ENCODE data around the gene STAM2.
"Not testable (repeated sequence)": the region's sequence is repeated elsewhere in the genome, so short reads cannot be mapped to it uniquely, and the experiment has no call there.

The STAM2 gene

DNA sequence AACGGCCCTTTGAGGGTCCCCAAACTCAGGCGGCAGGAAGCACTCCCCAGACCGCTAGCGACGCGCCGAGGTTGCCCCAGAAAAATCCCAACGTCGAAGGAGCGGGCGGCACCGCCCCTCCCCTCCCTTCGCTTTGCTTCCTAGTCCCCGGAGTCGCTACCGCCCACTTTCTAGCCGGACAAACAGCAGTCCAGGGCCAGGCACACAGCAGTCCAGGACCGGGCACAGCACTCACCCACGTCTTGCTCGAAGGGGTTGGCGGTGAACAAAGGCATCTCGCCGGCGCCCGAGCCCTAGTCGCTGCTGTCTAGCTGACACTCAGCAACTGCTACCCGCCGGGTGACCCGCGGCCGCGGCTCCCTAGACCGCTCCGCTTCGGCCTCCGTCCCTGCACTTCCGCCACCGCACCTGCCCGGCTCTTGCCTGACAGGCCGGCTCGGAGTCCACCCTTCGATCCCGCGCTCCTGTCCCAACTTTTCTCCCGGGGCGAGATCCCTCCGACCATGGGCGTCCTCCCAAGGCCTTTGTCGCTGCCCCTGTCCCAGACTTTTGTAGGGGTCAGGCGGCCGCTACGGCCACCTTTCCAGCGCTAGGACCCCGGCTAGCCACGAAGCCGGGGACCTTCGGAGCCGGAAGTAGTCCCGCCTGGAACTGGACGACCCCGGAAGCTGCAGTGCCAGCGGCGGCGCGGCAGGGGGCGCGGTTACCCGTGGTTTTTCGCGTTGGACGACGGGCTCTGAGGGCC, at the start of gene STAM2:
TSS of gene STAM2 (minus strand) at position 396 of the 745 bp plus-strand sequence. CDS start at position 275, 121 bp downstream.
- peak; percentile 98 for DNase-seq

DNA sequence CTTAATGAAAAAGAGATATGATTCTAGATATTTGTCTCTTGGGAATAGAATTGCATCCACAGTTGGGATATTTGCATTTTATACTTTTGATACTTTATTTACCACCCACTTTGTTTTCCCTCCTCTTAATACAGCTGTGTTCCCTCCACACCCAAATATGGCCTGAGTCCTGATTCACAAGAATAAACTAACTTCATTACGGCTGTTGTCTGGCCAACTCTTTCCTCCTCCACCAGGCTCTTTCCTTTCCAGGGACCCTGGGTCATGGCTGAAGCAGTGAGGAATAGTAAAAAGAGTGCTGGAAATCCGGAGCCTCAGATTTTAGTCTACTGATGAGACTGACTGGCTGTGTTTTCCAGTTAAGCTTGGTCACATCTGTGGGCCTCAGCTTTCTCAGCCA, 48.4 kb upstream of the STAM2 start:
- no peak for DNase-seq

- DNase-seq: no peak
Measured at GRCh38 chr2:152222975-152223637, 47.5 kb upstream of the STAM2 start.

GRCh38 chr2:152221839-152222238, 46.3 kb upstream of the STAM2 start:
- DNase-seq: no peak

GRCh38 chr2:152219077-152219828, 43.7 kb upstream of the STAM2 start:
- DNase-seq: no peak

DNA sequence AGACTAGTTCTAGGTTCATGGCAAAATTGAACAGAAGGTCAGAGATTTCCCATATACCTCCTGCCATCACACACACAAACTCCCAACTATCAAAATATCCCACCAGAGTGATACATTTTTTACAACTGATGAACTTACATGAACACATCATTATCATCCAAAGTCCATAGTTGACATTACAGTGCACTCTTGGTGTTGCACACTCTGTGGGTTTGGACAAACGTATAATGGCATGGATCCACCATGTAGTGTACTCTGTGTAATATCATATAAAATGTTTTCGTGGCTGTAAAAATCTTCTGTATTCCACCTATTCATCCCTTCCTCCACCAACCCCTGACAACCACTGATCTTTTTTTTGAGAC, 25.9 kb upstream of the STAM2 start:
- no peak for DNase-seq

DNA sequence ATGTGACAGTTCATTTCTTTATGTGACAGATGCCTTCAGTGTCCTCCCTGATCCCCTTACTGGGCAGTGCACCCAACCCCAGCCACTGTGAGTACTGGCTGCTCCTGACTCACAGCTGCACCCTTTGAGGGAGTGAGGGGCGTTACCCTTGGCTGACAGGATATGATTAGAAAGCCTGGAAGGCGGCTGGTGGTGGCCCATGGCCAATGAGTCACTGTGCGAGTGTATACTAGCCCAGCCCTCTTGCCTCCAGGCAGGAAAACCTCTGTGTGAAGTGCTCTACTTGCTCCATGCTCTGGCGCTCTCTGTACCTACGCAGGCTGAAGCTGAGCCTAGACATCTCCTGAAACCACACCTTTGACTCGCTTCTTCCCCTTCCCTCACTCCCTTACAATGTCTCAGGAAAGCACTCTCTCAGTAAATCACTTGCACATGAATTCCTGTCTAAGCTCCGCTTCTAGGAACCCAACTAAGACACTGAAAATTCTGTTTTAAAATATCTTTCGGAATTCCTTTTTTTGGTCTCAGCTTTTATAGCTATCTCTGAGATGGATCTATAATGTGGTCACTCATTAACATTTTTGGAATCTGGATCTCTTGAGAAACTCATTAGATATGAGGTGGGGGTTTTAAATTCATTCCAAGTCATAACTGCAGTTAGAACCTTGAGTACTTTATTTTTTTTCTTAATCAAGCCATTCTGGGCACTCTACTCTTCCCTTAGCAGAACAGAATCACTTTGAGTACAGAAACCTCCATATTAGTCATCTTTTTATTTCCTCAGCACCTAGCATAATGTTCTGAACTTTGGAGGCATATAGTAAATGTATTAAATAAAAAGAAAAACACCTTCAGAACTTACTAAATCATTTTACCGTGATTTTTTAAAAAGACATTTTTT, 25.3 kb upstream of the STAM2 start:
- DNase-seq: peak; percentile 58

- DNase-seq: no peak
Measured at GRCh38 chr2:152200101-152200500, 24.5 kb upstream of the STAM2 start.

DNA sequence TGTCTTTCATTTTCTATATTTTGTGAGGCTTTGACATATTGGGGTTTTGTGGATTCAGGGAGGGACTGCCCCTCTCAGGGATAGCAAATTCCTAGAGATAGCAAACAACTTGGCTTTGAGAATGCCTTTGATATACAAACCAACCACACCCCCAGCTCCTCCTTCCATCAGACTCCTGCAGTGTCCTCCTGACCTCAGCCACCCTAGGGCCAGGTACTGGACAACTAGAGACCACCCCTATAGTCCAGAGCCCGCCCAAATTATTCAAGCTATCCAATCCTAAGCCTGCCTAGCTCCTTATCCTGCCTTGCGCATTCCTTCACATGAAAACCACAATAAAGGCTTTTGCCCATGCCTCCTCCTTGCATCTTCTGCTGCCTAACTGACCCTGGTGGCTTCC, 22.9 kb upstream of the STAM2 start:
- no peak for DNase-seq

DNA sequence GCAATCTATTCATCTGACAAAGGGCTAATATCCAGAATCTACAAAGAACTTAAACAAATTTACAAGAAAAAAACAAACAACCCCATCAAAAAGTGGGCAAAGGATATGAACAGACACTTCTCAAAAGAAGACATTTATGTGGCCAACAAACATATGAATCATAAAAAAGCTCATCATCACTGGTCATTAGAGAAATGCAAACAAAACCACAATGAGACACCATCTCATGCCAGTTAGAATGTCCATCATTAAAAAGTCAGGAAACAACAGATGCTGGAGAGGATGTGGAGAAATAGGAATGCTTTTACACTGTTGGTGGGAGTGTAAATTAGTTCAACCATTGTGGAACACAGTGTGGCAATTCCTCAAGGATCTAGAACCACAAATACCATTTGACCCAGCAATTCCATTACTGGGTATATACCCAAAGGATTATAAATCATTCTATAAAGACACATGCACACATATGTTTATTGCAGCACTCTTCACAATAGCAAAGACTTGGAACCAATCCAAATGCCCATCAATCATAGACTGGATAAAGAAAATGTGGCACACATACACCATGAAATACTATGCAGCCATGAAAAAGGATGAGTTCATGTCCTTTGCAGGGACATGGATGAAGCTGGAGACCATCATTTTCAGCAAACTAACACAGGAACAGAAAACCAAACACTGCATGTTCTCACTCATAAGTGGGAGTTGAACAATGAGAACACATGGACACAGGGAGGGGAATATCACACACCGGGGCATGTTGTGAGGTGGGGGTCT, 22.1 kb upstream of the STAM2 start:
- not testable (repeated sequence) for DNase-seq

- no peak for DNase-seq
Measured at GRCh38 chr2:152189622-152190495, 14.3 kb upstream of the STAM2 start.

DNA sequence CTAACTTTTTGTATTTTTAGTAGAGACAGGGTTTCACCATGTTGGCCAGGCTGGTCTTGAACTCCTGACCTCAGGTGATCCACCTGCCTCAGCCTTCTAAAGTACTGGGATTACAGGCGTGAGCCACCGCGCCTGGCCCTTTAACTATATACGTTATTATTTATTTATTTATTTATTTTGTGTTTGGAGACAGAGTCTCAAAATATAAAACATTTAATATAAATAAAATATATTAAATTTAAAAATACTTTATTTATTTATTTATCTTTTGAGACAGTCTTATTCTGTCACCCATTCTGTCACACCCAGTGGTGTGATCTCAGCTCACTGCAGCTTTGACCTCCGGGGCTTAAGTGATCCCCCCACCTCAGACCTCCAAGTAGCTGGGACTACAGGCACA, 11.2 kb upstream of the STAM2 start:
- not testable (repeated sequence) for DNase-seq

- no peak for DNase-seq
Measured at GRCh38 chr2:152186262-152186661, 10.7 kb upstream of the STAM2 start.

DNA sequence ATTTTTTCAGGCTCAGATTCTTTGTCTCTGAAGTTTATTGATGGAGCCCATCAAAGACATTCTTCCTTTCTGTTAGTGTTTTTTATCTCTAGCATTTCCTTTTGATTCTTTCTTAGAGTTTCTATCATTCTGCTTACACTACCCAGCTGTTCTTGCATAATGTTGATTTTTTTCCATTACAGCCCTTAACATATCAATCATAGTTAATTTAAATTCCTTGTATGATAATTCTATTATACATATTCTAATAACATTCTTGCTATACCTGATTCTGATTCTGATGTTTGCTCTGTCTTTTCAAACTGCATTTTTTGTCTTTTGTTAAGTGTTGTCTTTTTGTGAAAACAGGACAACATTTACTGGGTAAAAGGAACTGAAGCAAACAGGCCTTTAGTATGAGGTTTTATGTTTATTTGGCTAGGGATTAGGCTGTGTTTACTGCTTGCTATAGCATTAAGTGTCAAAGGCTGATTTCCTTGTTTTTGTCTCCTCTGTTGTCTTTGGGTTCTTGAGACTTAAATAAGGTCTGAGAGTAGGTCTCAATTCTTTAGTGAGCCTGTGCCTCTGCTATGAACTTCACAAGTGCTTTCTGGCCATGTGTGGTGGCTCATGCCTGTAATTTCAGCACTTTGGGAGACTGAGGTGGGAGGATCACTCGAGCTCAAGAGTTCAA, 8.0 kb upstream of the STAM2 start:
- DNase-seq: no peak

- not testable (repeated sequence) for DNase-seq
Measured at GRCh38 chr2:152177667-152178066, 2.1 kb upstream of the STAM2 start.

GRCh38 chr2:152176113-152176714, 651 bp upstream of the STAM2 start:
- DNase-seq: no peak

DNA sequence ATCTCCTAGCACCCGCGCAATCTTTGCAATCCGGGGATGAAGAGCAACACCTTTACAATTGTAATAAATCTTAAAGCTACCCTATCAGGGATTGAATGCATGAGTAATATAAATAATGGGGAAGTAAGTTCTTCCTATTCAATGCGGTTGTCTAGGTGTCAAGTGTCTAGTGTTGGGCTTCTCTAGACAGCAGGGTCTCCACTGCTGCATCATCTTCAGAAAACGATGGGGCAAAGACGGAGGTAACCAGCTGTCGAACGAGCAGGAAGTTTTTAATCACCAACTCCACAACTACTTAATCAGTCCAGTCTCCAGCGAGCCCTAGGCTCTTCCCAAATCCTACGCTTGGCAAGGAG, 573 bp downstream of the STAM2 start:
- DNase-seq: no peak

DNA sequence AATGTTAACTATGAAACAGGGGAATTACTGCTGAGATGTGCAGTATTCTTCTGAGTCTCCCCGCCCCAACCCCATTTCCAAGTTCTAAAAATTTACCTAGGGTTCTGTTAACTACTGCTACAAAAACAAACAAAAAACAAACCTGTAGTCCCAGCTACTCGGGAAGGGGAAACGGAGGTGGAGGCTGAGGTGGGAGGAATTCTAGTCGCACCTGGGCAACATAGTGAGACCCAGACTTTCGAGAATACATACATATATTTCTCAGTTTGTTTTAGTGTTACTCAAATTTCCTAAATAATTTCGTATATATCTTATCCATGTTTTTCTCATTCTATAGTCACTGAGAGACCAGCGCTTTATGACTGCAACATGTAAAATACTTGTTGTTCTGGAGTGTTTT, 989 bp downstream of the STAM2 start:
- no peak for DNase-seq

GRCh38 chr2:152173831-152174230, 1.7 kb downstream of the STAM2 start:
- DNase-seq: no peak

DNA sequence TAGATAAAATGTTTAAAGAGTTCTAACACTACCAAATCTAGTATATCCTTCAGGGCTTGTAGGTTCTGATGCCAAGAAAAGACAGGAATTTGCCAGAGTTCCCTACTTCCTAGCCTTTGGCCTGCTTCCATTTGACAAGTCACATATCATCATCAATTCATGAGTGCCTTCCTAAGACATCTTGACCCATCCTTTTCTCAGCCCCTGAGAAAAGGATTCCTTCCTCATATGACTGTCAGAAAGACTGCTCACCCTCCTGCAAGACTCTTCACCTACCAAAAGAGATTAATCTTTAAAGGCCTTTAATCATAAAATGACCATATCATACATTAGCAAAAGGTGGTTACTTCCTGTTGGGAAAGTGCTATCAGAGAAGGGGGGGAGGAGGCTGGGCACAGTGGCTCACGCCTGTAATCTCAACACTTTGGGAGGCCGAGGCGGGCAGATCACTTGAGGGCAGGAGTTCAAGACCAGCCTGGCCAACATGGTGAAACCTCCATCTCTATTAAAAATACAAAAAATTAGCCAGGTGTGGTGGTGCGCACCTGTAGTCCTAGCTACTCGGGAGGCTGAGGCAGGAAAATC, 3.3 kb downstream of the STAM2 start:
- DNase-seq: not testable (repeated sequence)
